ENCODE results near the gene BRD2.
A peak's percentile ranks its signal among the peaks of the same experiment; 100 is the strongest.

Gene BRD2

GRCh38 chr6:32950010-32950409 is 18.4 kb upstream of the BRD2 start:
- no peak for TF ChIP-seq CTCF (IDR thresholded peaks at IDR 0.05; ENCODE audit: low read depth, low read length, missing control alignments)
- DNase-seq (ENCODE audit: extremely low read depth, low read depth): no peak
- no peak overlapping the region for H3K4me3 ChIP-seq (replicated peaks; ENCODE audit: low read depth, low read length)

- DNase-seq (ENCODE audit: extremely low read depth, low read depth): no peak
- TF ChIP-seq CTCF (IDR thresholded peaks at IDR 0.05; ENCODE audit: low read depth, low read length, missing control alignments): no peak
- H3K4me3 ChIP-seq (replicated peaks; ENCODE audit: low read depth, low read length): no peak overlapping the region
Observed at GRCh38 chr6:32950449-32950848, 17.9 kb upstream of the BRD2 start.

- peak; percentile 63 for DNase-seq (ENCODE audit: extremely low read depth, low read depth)
- no peak within 1 kb of the TSS for H3K4me3 ChIP-seq (replicated peaks; ENCODE audit: low read depth, low read length)
- TF ChIP-seq CTCF (IDR thresholded peaks at IDR 0.05; ENCODE audit: low read depth, low read length, missing control alignments): peak; percentile 77
Observed at GRCh38 chr6:32952817-32953739, 15.3 kb upstream of the BRD2 start, which contains the start of gene HLA-DMA. TSS of gene HLA-DMA (minus strand) at chr6:32953097. CDS start at chr6:32953036, 61 bp downstream.

DNA sequence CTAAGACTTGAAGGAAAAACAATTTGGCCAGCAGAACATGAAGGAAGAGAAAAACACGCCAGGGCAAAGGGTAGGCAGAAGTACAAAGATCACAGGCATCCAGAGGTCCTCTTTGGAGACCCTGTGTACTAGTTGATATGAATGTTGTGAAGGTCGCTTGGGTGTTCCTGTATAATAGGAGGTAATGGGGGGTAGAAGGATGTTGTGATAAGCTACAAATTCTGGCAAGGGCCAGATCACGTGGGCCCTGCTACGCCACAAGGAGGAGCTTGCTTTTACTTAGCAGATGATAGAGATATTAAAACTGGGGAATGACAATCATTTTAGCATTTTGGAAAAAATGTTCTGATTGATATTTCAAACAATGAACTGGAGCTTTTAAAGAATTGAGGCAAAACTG is 14.6 kb upstream of the BRD2 start:
- DNase-seq (ENCODE audit: extremely low read depth, low read depth): no peak
- no peak for TF ChIP-seq CTCF (IDR thresholded peaks at IDR 0.05; ENCODE audit: low read depth, low read length, missing control alignments)

GRCh38 chr6:32954267-32954666 is 14.1 kb upstream of the BRD2 start:
- H3K4me3 ChIP-seq (replicated peaks; ENCODE audit: low read depth, low read length): no peak overlapping the region
- DNase-seq (ENCODE audit: extremely low read depth, low read depth): no peak
- no peak for TF ChIP-seq CTCF (IDR thresholded peaks at IDR 0.05; ENCODE audit: low read depth, low read length, missing control alignments)

More for the DNA sequence above, 14.6 kb upstream of the BRD2 start:
- H3K4me3 ChIP-seq (replicated peaks; ENCODE audit: low read depth, low read length): no peak overlapping the region

GRCh38 chr6:32954986-32955802 is 13.2 kb upstream of the BRD2 start:
- TF ChIP-seq CTCF (IDR thresholded peaks at IDR 0.05; ENCODE audit: low read depth, low read length, missing control alignments): peak; percentile 41
- no peak overlapping the region for H3K4me3 ChIP-seq (replicated peaks; ENCODE audit: low read depth, low read length)
- DNase-seq (ENCODE audit: extremely low read depth, low read depth): no peak
